HepG2 (cell line): ENCODE results near the gene PRIMA1. TPM values are rescaled to one million over a fixed set of nuclear protein-coding genes. Genes with fewer than 3 reads are reported as not detected.

Experiments used
- ATF4 ChIP-seq, 2 experiments: fragments of 450-650 bp in 1 of 2; sonication (generic) in 1 of 2; formaldehyde crosslinking; IDR thresholded peaks; 2 replicates each; pipeline versions ENCODE4 v1.5.0 to v1.8.0; 2020 to 2022; ENCODE audit warnings: mild to moderate bottlenecking in 1 of 2, missing genetic modification reagents in 1 of 2
- GATA4 ChIP-seq: sonication (generic); IDR thresholded peaks from 2 replicates; pipeline ENCODE4 v1.6.1; 2016; ENCODE audit warnings: antibody characterized with exemption, low read depth, borderline replicate concordance
- GZF1 ChIP-seq: sonication (generic); formaldehyde crosslinking; IDR thresholded peaks from 2 replicates; pipeline ENCODE4 v1.5.1; 2020; ENCODE audit warnings: mild to moderate bottlenecking, missing genetic modification reagents
- NBN ChIP-seq: fragments of 450-650 bp; conservative IDR thresholded peaks from 2 replicates; pipeline ENCODE4 v1.6.1; 2017
- NFRKB ChIP-seq: fragments of 450-650 bp; IDR thresholded peaks from 2 replicates; pipeline ENCODE4 v1.6.1; 2017
- POGZ ChIP-seq: sonication (generic); formaldehyde crosslinking; IDR thresholded peaks from 2 replicates; pipeline ENCODE4 v1.4.0; 2020; ENCODE audit warnings: mild to moderate bottlenecking, missing genetic modification reagents
- SOX6 ChIP-seq, 2 experiments: fragments of 450-650 bp in 1 of 2; sonication (generic) in 1 of 2; formaldehyde crosslinking in 1 of 2; IDR thresholded peaks; 2 replicates each; pipeline versions ENCODE4 v1.4.0 to v1.6.1; 2017 to 2020; ENCODE audit warnings: antibody characterized with exemption in 1 of 2, mild to moderate bottlenecking in 1 of 2, missing genetic modification reagents in 1 of 2
- ZBTB37 ChIP-seq: sonication (generic); formaldehyde crosslinking; IDR thresholded peaks from 2 replicates; pipeline ENCODE4 v1.4.0; 2020; ENCODE audit warnings: mild to moderate bottlenecking, missing genetic modification reagents
- ZIK1 ChIP-seq: sonication (generic); formaldehyde crosslinking; IDR thresholded peaks from 2 replicates; pipeline ENCODE4 v1.5.0; 2020; ENCODE audit warnings: mild to moderate bottlenecking, low read depth, missing genetic modification reagents, borderline replicate concordance
- ZNF225 ChIP-seq: sonication (generic); formaldehyde crosslinking; IDR thresholded peaks from 2 replicates; pipeline ENCODE4 v1.4.0; 2020; ENCODE audit warnings: mild to moderate bottlenecking, missing genetic modification reagents
- ZNF235 ChIP-seq: sonication (generic); formaldehyde crosslinking; IDR thresholded peaks from 2 replicates; pipeline ENCODE4 v1.8.1; 2023; ENCODE audit warnings: mild to moderate bottlenecking, missing genetic modification reagents, borderline replicate concordance
- ZNF274 ChIP-seq: sonication (generic); formaldehyde crosslinking; IDR thresholded peaks from 2 replicates; pipeline ENCODE4 v1.5.1; 2020; ENCODE audit warnings: mild to moderate bottlenecking, missing genetic modification reagents
- ZNF317 ChIP-seq: sonication (generic); formaldehyde crosslinking; IDR thresholded peaks from 2 replicates; pipeline ENCODE4 v1.5.0; 2020; ENCODE audit warnings: mild to moderate bottlenecking, missing genetic modification reagents
- ZNF567 ChIP-seq: sonication (generic); formaldehyde crosslinking; IDR thresholded peaks from 2 replicates; pipeline ENCODE4 v1.8.1; 2023; ENCODE audit warnings: mild to moderate bottlenecking, missing genetic modification reagents, borderline replicate concordance
- ZNF616 ChIP-seq: sonication (generic); formaldehyde crosslinking; IDR thresholded peaks from 2 replicates; pipeline ENCODE4 v1.5.0; 2020; ENCODE audit warnings: low read depth, mild to moderate bottlenecking, missing genetic modification reagents
- ZNF740 ChIP-seq: sonication (generic); formaldehyde crosslinking; IDR thresholded peaks from 2 replicates; pipeline ENCODE4 v1.4.0; 2020; ENCODE audit warnings: missing genetic modification reagents
- ZXDC ChIP-seq: sonication (generic); formaldehyde crosslinking; IDR thresholded peaks from 2 replicates; pipeline ENCODE4 v1.5.0; 2020; ENCODE audit warnings: mild to moderate bottlenecking, missing genetic modification reagents
- polyA plus RNA-seq, 8 experiments: library from polyadenylated mRNA; depleted of rRNA in 3 of 8; stranded (reverse) in 7 of 8; unstranded in 1 of 8; fragments of >200 nt; fragmentation: Illumina TruSeq in 4 of 8; extraction: Trizol in 4 of 8; gene quantifications; 2 replicates each; pipeline versions ENCODE4 v1.2.1 to v1.2.3, GENCODE V29; 2011 to 2016; ENCODE audit warnings: low read depth in 4 of 8, missing spikeins in 1 of 8, mixed read lengths in 1 of 8; ENCODE audit not compliant: insufficient read depth in 1 of 8
- total RNA-seq, 5 experiments: library from RNA; depleted of rRNA; stranded (reverse); fragments of >200 nt; fragmentation: Illumina TruSeq; extraction: Trizol; gene quantifications; 2 replicates each; pipeline ENCODE4 v1.2.3, GENCODE V29; 2016; ENCODE audit warnings: low read depth in 1 of 5

Gene PRIMA1
- total and polyA plus RNA-seq, 2 of the 13 experiments (the other 11 are each of a cell fraction or from before 2014, with no cell fraction given), result 2.4 to 3.2 TPM

GRCh38 chr14:93709249-93709648, 79.0 kb downstream of the PRIMA1 start (continued):
- TF ChIP-seq SOX6 (IDR thresholded peaks at IDR 0.05), result no peak
- peak; percentile 9; the same call in 1 of the 2 replicates for TF ChIP-seq SOX6 (CRISPR knock-in tag; IDR thresholded peaks at IDR 0.05)
- no peak for TF ChIP-seq ZNF225 (CRISPR knock-in tag)
- no peak for TF ChIP-seq ZNF740 (CRISPR knock-in tag)
- no peak for TF ChIP-seq NBN
- no peak for TF ChIP-seq ZNF567 (CRISPR knock-in tag)
- no peak for TF ChIP-seq POGZ (CRISPR knock-in tag)
- TF ChIP-seq ZIK1 (CRISPR knock-in tag), result no peak
- TF ChIP-seq GZF1 (CRISPR knock-in tag), result no peak
- no peak for TF ChIP-seq ZNF274
- no peak for TF ChIP-seq ZBTB37 (CRISPR knock-in tag)
- TF ChIP-seq ZNF616, result no peak
- no peak for TF ChIP-seq NFRKB
- TF ChIP-seq GATA4, result no peak
- TF ChIP-seq ATF4 (CRISPR knock-in tag; IDR thresholded peaks at IDR 0.05), result 0 out of 4 replicates have a peak, but pooled peaks of 1 of the 2 experiments have one; percentile 34
- TF ChIP-seq ZNF317, result no peak
- no peak for TF ChIP-seq ZXDC (CRISPR knock-in tag)
- no peak for TF ChIP-seq ZNF235 (CRISPR knock-in tag)
